Measurements from ENCODE around the gene ERBIN.

DNA sequence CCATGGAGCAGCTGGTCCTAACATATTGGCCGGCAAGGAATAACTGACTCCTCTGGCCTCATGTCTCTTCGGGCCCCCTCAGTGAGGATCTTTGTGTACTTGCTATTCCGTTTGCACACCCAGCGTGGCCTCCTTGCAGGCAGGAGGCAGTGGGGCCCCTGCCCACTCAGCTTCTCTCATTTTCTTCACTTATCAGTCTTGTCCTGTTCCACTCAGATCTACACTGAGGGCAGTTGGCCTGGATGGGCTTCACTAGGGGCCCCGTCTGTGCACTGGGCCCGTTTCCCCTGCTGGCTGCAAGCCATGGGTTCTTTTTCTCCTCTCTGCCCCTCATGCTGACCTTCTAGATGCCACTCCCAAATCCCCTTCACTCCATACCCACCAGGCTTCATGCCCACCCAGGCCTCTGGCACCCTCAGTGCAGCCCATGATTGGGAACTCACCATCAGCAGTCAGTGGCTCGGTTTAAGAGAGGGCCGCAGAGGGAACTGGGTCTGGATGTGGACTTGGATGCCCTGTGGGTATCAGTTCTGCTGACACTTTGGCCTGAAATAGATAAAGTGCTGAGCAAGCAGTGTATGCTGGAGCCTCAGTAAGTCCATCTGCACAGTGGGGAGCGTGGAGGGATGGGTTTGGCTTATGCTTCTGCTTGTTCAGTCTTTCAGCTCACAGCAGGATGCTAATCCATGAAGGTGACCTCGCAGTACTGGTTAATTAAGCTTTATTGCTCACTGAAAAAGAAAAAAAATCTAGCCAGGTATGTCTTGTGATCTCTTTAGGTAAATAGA is 57.9 kb downstream of the ERBIN start:
- TF ChIP-seq, protein P1, sequence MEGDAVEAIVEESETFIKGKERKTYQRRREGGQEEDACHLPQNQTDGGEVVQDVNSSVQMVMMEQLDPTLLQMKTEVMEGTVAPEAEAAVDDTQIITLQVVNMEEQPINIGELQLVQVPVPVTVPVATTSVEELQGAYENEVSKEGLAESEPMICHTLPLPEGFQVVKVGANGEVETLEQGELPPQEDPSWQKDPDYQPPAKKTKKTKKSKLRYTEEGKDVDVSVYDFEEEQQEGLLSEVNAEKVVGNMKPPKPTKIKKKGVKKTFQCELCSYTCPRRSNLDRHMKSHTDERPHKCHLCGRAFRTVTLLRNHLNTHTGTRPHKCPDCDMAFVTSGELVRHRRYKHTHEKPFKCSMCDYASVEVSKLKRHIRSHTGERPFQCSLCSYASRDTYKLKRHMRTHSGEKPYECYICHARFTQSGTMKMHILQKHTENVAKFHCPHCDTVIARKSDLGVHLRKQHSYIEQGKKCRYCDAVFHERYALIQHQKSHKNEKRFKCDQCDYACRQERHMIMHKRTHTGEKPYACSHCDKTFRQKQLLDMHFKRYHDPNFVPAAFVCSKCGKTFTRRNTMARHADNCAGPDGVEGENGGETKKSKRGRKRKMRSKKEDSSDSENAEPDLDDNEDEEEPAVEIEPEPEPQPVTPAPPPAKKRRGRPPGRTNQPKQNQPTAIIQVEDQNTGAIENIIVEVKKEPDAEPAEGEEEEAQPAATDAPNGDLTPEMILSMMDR (IDR thresholded peaks at IDR 0.05) = no peak
- TF ChIP-seq POLR2A (IDR thresholded peaks at IDR 0.05) = no peak

Measured in thyroid gland (tissue), 4 donors.